NT2/D1 (cell line): ENCODE results near the gene DHX32.
"Not testable (repeated sequence)": the region's sequence is repeated elsewhere in the genome, so short reads cannot be mapped to it uniquely, and the experiment has no call there.

Experiments
- DNase-seq: peaks from one replicate; pipeline ENCODE4 v3.0.0-alpha.2; 2011; ENCODE audit warnings: low read depth, low spot score
- H3K27me3 ChIP-seq: 2 replicates; pipeline ENCODE4 v1.6.0; 2011; ENCODE audit warnings: mild to moderate bottlenecking; ENCODE audit not compliant: insufficient read length, insufficient read depth
- H3K36me3 ChIP-seq: 2 replicates; pipeline ENCODE4 v1.6.1; 2011; ENCODE audit warnings: mild to moderate bottlenecking, low read length, mixed read lengths; ENCODE audit not compliant: insufficient read depth, insufficient read length
- H3K4me1 ChIP-seq: 2 replicates; pipeline ENCODE4 v1.5.1; 2011; ENCODE audit not compliant: insufficient read depth, insufficient read length
- H3K4me3 ChIP-seq: 2 replicates; pipeline ENCODE4 v1.5.1; 2011; ENCODE audit warnings: low read depth; ENCODE audit not compliant: insufficient read length
- H3K9ac ChIP-seq: 2 replicates; pipeline ENCODE4 v1.6.0; 2011; ENCODE audit warnings: low read depth; ENCODE audit not compliant: insufficient read length
- H3K9me3 ChIP-seq: 2 replicates; pipeline ENCODE4 v1.5.1; 2011; ENCODE audit warnings: mild to moderate bottlenecking, low read length; ENCODE audit not compliant: insufficient read depth
- SUZ12 ChIP-seq: IDR thresholded peaks from 2 replicates; pipeline ENCODE4 v1.6.1; 2011; ENCODE audit not compliant: insufficient read length, insufficient read depth; ENCODE audit errors: extremely low read depth
- YY1 ChIP-seq: IDR thresholded peaks from 2 replicates; pipeline ENCODE4 v1.6.1; 2011; ENCODE audit not compliant: insufficient read length, insufficient read depth
- ZNF274 ChIP-seq: IDR thresholded peaks from 2 replicates; pipeline ENCODE4 v1.6.1; 2011; ENCODE audit warnings: mild to moderate bottlenecking, low read depth, low read length

Gene DHX32

GRCh38 chr10:125916977-125917376 is 35.9 kb upstream of the DHX32 start:
- no peaks in the 10 kb centered on the region for H3K36me3 ChIP-seq
- no peak for TF ChIP-seq SUZ12
- no peak for TF ChIP-seq YY1
- no peak for TF ChIP-seq ZNF274
- no peak overlapping the region for H3K9ac ChIP-seq
- no peaks in the 10 kb centered on the region for H3K27me3 ChIP-seq
- no peaks in the 10 kb centered on the region for H3K9me3 ChIP-seq
- no peaks in the 10 kb centered on the region for H3K4me1 ChIP-seq
- no peak overlapping the region for H3K4me3 ChIP-seq
- DNase-seq: no peak

GRCh38 chr10:125913277-125913676 is 32.2 kb upstream of the DHX32 start:
- not testable (repeated sequence) for DNase-seq, H3K4me3 ChIP-seq, H3K27me3 ChIP-seq, H3K4me1 ChIP-seq, H3K9ac ChIP-seq, H3K36me3 ChIP-seq, H3K9me3 ChIP-seq

GRCh38 chr10:125911990-125912389 is 30.9 kb upstream of the DHX32 start:
- TF ChIP-seq SUZ12: no peak
- no peak for TF ChIP-seq ZNF274
- no peak for TF ChIP-seq YY1

GRCh38 chr10:125911145-125911544 is 30.1 kb upstream of the DHX32 start:
- no peaks in the 10 kb centered on the region for H3K27me3 ChIP-seq
- H3K9me3 ChIP-seq: no peaks in the 10 kb centered on the region
- DNase-seq: no peak
- H3K4me1 ChIP-seq: no peaks in the 10 kb centered on the region
- no peaks in the 10 kb centered on the region for H3K36me3 ChIP-seq
- H3K9ac ChIP-seq: no peak overlapping the region
- no peak overlapping the region for H3K4me3 ChIP-seq
- no peak for TF ChIP-seq YY1
- TF ChIP-seq SUZ12: no peak
- no peak for TF ChIP-seq ZNF274

More at GRCh38 chr10:125911990-125912389, 30.9 kb upstream of the DHX32 start:
- DNase-seq: no peak
- no peaks in the 10 kb centered on the region for H3K4me1 ChIP-seq
- no peak overlapping the region for H3K4me3 ChIP-seq
- H3K27me3 ChIP-seq: no peaks in the 10 kb centered on the region
- H3K9ac ChIP-seq: no peak overlapping the region
- no peaks in the 10 kb centered on the region for H3K36me3 ChIP-seq
- H3K9me3 ChIP-seq: no peaks in the 10 kb centered on the region

- not testable (repeated sequence) for H3K4me3 ChIP-seq, H3K27me3 ChIP-seq, H3K36me3 ChIP-seq, H3K9ac ChIP-seq, DNase-seq, H3K9me3 ChIP-seq, H3K4me1 ChIP-seq
Measured at GRCh38 chr10:125909491-125909890, 28.4 kb upstream of the DHX32 start.

GRCh38 chr10:125908813-125909212 is 27.7 kb upstream of the DHX32 start:
- H3K36me3 ChIP-seq, H3K9ac ChIP-seq, H3K27me3 ChIP-seq, DNase-seq, H3K4me3 ChIP-seq, H3K9me3 ChIP-seq, H3K4me1 ChIP-seq: not testable (repeated sequence)

GRCh38 chr10:125907598-125907997 is 26.5 kb upstream of the DHX32 start:
- not testable (repeated sequence) for H3K9me3 ChIP-seq, H3K4me1 ChIP-seq, H3K36me3 ChIP-seq, H3K9ac ChIP-seq, H3K27me3 ChIP-seq, H3K4me3 ChIP-seq, DNase-seq

- DNase-seq: not testable (repeated sequence)
Measured at GRCh38 chr10:125905069-125905994, 24.2 kb upstream of the DHX32 start.

GRCh38 chr10:125903135-125903640 is 22.1 kb upstream of the DHX32 start:
- H3K4me1 ChIP-seq, H3K4me3 ChIP-seq, H3K9me3 ChIP-seq, H3K36me3 ChIP-seq, H3K9ac ChIP-seq, H3K27me3 ChIP-seq: not testable (repeated sequence)
- peak; percentile 67 for DNase-seq

More at GRCh38 chr10:125905069-125905994, 24.2 kb upstream of the DHX32 start:
- H3K4me3 ChIP-seq, H3K9me3 ChIP-seq, H3K4me1 ChIP-seq, H3K9ac ChIP-seq, H3K36me3 ChIP-seq, H3K27me3 ChIP-seq: not testable (repeated sequence)

GRCh38 chr10:125900963-125901362 is 19.9 kb upstream of the DHX32 start:
- not testable (repeated sequence) for DNase-seq, H3K4me3 ChIP-seq, H3K27me3 ChIP-seq, H3K9me3 ChIP-seq, H3K36me3 ChIP-seq, H3K9ac ChIP-seq, H3K4me1 ChIP-seq

- H3K4me3 ChIP-seq, H3K4me1 ChIP-seq, H3K36me3 ChIP-seq, H3K9me3 ChIP-seq, H3K27me3 ChIP-seq, DNase-seq, H3K9ac ChIP-seq: not testable (repeated sequence)
Measured at GRCh38 chr10:125897317-125897716, 16.2 kb upstream of the DHX32 start.
